Stimulated activated naive CD8-positive, alpha-beta T cell treated with anti-CD3 and anti-CD28 coated beads, Interleukin-15, amount 100 ng/mL, for 72 hours (primary cell): ENCODE results near the gene OR4A5.
"Not testable (repeated sequence)": the region's sequence is repeated elsewhere in the genome, so short reads cannot be mapped to it uniquely, and the experiment has no call there.

Experiments used
- ATAC-seq: fragments of 150-1000 bp; cut with Tn5 transposase; 2 replicates; pipeline ENCODE4 v1.10.0; 2021; ENCODE audit warnings: mild to moderate bottlenecking, moderate library complexity
- DNase-seq, 2 donors: peaks; one replicate each; pipeline ENCODE4 v3.0.0; 2021 to 2022
- H3K27ac Mint-ChIP-seq, 2 donors: one replicate each; pipeline ENCODE4 v1.8.0; 2022; ENCODE audit warnings: mild to moderate bottlenecking in 2 of 2, mixed read lengths in 2 of 2, moderate library complexity in 2 of 2
- H3K27me3 Mint-ChIP-seq: one replicate; pipeline ENCODE4 v1.8.0; 2022; ENCODE audit warnings: mixed read lengths
- H3K4me1 Mint-ChIP-seq: one replicate; pipeline ENCODE4 v1.8.0; 2022; ENCODE audit warnings: mild to moderate bottlenecking, mixed read lengths
- H3K4me3 Mint-ChIP-seq, 2 donors: one replicate each; pipeline ENCODE4 v1.8.0; 2022; ENCODE audit warnings: mild to moderate bottlenecking in 2 of 2, mixed read lengths in 2 of 2, moderate library complexity in 1 of 2
- H3K9me3 Mint-ChIP-seq, 2 donors: one replicate each; pipeline ENCODE4 v1.8.0; 2022; ENCODE audit warnings: mixed read lengths in 2 of 2

Gene OR4A5, protein sequence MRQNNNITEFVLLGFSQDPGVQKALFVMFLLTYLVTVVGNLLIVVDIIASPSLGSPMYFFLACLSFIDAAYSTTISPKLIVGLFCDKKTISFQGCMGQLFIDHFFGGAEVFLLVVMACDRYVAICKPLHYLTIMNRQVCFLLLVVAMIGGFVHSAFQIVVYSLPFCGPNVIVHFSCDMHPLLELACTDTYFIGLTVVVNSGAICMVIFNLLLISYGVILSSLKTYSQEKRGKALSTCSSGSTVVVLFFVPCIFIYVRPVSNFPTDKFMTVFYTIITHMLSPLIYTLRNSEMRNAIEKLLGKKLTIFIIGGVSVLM

DNA sequence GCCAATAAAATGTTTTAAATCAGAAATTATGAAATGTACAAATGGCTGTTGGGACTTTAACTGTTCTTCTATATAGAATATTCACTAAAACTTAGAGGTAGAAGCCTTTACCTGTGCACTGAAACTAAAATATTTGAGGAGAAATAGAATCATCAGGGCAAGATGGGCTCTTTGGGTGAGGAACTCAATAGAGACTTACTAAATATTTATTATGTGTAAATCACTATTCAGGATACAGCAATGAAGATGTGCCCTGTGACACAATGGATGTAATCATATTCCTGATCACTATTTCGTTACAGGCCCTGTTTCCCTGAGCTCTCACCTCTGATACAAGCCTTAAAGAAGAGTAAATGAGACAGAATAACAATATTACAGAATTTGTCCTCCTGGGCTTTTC, at the start of gene OR4A5:
TSS of gene OR4A5 (plus strand) at position 301 of the 400 bp plus-strand sequence. CDS start at position 354, 53 bp downstream.
- not testable (repeated sequence) for H3K27ac Mint-ChIP-seq, ATAC-seq, H3K27me3 Mint-ChIP-seq, H3K4me3 Mint-ChIP-seq, H3K4me1 Mint-ChIP-seq, DNase-seq
- peaks cover 28 to 39% of the 10 kb centered on the region in 2 donors for H3K9me3 Mint-ChIP-seq

DNA sequence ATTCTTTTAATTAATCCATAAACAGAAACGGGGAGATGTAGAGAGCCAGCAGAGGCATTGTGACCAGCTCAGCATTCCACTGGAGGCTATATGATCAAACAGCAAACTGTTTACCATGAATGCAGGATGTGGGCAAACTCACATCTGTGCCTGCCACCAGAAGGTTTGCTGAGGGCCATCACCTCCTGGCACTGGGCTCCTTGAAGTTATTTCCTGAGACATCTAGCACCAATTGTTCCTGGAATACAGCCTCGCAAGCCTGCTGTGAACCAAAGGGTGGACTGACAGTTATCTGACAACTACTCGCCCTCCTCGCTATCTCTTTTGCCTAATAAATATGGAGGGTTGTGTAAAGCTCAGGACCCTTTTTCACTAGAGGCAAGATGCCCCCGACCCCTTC, 13.5 kb downstream of the OR4A5 start:
- DNase-seq, H3K4me1 Mint-ChIP-seq, ATAC-seq, H3K4me3 Mint-ChIP-seq, H3K27me3 Mint-ChIP-seq: not testable (repeated sequence)
- H3K9me3 Mint-ChIP-seq, result peaks cover 11% of the 10 kb centered on the region in 2 donors
- H3K27ac Mint-ChIP-seq, result peak overlapping the region in 1 of 2 donors; percentile 60
